DMS79 (cell line): Measurements from ENCODE around the gene APOA1.

Source experiments
- DNase-seq: peaks from one replicate; lab custom pipeline; 2025; lab: John Stamatoyannopoulos, UW

APOA1 gene

DNA sequence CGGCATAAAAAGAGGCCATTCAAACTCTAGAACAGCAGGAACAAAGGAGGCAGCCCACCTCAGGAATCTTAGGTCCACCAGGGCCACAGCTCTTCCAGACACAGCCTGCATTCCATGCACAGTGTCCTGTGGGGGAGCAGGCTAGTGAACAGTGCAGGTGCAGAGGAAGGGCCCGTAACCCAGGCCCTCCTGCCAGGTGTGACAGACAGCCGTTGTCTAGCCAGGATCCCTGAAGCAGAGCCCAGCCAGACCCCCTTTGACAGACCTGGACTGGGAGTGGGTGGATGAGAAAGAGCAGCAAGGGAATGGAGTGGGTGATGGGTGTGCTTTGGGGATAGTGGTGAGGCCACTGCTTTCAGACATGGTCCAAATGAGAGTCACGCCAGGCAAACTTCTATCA is 48.4 kb downstream of the APOA1 start:
- DNase-seq, result no peak

DNA sequence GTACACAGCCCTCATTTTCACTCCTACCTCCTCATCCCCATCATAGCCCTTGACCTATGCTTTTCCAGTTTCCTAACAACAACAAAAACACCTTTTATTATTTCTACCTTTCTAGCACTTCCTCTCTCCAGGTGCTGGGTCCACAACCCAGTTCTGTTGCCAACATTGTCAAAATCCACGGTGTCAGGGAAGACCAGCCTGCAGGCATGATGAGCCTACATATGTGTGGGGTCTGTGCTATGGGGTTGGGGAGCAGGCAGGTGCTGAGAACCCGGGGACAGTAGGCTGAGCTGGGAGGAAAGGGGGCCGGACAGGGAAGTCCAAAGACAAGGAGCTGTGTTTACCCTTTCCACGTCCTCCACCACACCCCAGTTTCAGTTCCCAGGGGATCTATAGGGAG is 48.9 kb downstream of the APOA1 start:
- no peak for DNase-seq

DNA sequence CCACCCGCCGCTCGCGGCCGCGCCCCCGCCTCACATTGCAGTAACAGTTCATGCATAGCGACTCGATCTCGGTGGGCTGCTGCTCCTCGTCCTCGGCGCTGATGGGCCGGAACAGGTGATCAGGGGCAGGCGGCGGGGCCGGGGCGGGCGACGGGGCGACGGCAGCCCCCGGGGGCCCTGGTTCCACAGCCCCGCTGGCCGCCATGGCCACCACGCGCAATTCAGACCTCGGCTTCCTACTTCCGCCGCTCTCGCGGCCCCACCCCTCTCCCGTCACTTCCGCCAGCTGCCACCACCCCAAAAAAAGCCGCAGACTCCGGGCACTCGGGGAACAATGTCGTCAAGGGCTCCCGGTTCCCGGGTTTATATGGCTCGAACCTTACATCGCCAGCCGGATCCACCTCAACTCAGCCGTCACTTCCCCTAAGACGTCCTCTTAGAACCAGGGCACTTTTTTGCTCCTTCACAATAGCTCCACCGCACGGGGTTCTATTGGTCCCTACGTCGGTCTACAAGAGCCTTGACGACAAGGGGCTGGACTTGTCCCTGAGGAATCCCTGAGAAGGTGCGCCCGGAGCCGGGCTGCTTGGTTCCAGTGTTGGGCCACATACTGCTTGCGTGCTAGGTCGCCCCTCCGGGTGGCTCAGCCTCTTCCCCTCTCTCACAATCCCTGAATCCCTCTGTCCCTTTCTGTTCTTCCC is 49.5 kb downstream of the APOA1 start, which contains the start of gene ZPR1:
TSS of gene ZPR1 (minus strand) at position 238 of the 701 bp plus-strand sequence. CDS start at position 205, 33 bp downstream.
- DNase-seq, result peak; percentile 95

- no peak for DNase-seq
Observed at GRCh38 chr11:116787436-116787785, 50.0 kb downstream of the APOA1 start.

DNA sequence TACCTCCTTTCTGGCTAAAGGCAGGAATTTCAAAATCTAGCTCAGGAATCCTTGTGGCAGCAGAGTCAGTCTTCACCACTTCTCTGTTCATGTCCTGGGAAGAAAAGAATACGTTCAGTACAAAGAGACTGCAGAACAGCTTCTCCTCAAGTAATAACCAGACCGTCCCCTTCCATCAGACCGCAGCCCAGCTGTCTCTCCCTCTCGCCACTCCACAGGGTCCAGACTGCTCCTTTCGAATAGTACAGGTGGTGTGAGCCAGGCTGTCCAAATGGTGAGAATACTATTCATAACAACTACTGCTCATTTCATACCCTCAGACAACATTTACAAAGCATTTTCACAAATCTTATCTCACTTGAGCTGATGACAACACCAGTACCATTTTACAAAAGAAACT is 50.5 kb downstream of the APOA1 start:
- DNase-seq, result no peak

- no peak for DNase-seq
Observed at GRCh38 chr11:116786326-116786725, 51.1 kb downstream of the APOA1 start.
